ENCODE measurements around the gene SLC25A19.

SLC25A19 gene

DNA sequence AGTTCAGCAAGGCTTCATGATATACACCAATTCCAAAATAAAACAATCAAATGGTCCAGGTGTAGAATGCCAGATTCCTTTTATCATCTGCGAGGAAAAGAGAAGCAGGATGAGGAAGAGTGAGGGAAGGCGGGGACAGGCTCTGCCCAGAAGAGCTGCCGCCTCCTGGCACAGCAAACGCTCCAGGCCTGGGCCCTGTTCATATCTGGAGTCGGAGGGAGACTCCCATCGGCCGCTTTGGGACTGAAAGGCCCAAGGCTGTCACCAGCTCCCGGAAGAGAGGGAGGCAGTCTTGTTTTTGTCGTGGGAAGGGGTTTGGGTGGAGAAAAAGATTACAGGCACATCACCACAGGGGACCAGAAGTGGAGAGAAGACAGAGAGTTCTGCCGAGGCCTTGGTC lies 29.0 kb upstream of the SLC25A19 start:
- no peak for DNase-seq (ENCODE audit: low spot score)
- peak overlapping the region; percentile 31; the same call in 1 of the 2 replicates for H3K27ac ChIP-seq
- TF ChIP-seq, protein P1, sequence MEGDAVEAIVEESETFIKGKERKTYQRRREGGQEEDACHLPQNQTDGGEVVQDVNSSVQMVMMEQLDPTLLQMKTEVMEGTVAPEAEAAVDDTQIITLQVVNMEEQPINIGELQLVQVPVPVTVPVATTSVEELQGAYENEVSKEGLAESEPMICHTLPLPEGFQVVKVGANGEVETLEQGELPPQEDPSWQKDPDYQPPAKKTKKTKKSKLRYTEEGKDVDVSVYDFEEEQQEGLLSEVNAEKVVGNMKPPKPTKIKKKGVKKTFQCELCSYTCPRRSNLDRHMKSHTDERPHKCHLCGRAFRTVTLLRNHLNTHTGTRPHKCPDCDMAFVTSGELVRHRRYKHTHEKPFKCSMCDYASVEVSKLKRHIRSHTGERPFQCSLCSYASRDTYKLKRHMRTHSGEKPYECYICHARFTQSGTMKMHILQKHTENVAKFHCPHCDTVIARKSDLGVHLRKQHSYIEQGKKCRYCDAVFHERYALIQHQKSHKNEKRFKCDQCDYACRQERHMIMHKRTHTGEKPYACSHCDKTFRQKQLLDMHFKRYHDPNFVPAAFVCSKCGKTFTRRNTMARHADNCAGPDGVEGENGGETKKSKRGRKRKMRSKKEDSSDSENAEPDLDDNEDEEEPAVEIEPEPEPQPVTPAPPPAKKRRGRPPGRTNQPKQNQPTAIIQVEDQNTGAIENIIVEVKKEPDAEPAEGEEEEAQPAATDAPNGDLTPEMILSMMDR (conservative IDR thresholded peaks at IDR 0.05; ENCODE audit: low read depth) = no peak
- CTCF ChIA-PET = no interaction called here
- POLR2A ChIA-PET (ENCODE audit: low non-redundant PET) = no interaction called here

DNA sequence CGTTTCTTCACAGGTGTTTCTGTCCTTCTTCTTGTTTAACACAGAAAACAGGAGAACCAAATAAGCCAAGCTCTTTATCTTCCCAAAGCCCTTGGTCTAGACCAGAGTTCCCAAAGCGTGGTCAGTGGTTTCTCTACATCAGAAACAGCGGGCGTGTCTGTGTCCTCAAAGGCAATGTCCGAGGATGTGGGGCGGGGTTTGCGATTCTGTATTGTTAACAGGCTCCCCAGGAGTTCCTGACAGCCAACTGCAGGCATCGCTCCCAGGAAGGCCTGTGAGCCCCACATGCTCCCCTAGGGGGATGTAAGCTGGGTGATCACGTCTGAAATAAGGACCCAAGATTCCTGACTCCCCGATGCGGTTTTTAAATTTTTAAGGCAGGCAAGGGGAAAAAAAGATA lies 28.4 kb upstream of the SLC25A19 start:
- TF ChIP-seq, protein P1 (conservative IDR thresholded peaks at IDR 0.05; ENCODE audit: low read depth) = no peak
- no peak overlapping the region for H3K27ac ChIP-seq
- CTCF ChIA-PET = no interaction called here
- POLR2A ChIA-PET (ENCODE audit: low non-redundant PET) = no interaction called here
- no peak for DNase-seq (ENCODE audit: low spot score)

DNA sequence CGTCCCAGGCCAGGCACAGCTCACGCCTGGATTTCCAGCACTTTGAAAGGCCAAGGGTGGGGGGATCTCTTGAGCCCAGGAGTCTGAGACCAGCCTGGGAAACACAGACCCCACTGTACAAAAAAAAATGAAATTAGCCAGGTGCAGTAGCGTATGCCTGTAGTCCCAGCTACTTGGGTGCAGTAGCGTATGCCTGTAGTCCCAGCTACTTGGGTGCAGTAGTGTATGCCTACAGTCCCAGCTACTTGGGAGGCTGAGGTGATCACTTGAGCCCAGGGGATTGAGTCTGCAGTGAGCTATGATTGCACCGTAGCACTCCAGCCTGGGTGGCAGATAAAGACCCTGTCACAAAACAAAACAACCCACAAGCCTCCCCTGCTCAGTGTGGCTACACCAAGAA lies 27.0 kb upstream of the SLC25A19 start:
- CTCF ChIA-PET = interaction anchor here (0.6 kb wide), 1 partner anchor 518 kb away, joined by 3 read pairs; no protein-coding TSS in a partner anchor
- DNase-seq (ENCODE audit: low spot score) = no peak
- TF ChIP-seq, protein P1 (conservative IDR thresholded peaks at IDR 0.05; ENCODE audit: low read depth) = no peak
- POLR2A ChIA-PET (ENCODE audit: low non-redundant PET) = no interaction called here
- peak overlapping the region; percentile 38 for H3K27ac ChIP-seq

DNA sequence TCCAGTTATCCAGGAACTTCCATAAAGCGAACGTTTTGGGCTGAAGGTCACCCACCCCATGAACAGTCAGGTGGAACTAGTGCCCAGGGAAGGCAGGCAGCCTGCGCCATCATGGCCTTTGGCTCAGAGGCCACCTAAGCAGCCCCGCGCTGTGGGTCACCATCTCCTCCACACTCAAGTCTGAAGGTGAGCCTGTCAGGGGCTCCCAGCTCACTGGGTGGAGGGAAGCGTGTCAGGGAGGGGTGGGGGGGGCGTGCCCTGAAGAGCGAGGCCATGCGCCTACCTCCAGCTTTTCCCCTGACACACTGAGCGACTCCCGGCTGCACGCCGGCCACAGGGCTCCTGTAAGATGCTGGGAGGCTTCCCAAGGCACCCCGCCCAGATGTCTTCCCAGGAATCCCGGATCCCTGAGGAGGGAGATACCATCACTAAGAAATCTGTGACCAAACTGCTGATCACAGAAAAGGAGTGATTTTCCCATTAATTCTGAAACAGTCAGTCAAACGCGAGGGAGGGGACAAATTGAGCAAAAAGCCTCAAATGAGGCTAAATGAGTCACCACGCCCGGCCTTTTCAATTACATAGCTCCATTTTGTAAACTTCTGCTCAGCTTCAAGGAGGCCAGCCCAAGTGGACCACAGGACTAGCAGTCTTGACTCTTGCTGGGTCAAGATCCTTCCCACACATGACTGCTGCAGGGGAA lies 26.5 kb upstream of the SLC25A19 start:
- DNase-seq (ENCODE audit: low spot score) = no peak
- POLR2A ChIA-PET (ENCODE audit: low non-redundant PET) = no interaction called here

DNA sequence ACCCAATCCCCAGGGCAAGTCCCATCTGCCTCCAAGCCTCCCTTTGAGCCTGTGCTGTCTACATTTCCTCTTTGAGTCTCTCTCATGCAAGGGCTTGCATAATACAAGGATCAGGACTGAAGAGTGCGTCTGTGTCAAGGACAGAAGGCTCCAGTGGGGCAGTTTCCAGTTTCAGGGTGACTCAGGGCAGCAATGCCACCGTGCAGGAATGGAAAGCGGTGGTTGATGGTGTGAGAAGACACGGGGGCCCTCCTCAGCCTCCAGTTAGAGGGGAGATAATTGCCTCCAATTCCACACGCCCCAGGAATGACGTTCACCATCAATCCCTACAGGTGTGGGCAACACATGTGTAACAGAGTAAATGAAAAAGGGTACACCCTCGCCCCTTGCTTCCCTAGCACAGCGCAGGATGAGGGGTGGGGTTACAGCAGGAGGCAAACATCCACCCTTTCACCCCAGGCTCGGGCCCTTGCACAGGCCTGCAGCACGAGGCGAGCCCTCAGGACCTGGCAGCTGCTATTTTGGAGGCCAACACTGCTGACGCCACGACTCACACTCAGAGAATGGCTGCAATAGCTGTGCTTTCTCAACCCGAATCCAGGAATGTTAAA lies 24.8 kb upstream of the SLC25A19 start:
- TF ChIP-seq, protein P1 (conservative IDR thresholded peaks at IDR 0.05; ENCODE audit: low read depth) = no peak
- ChIA-PET CTCF (interaction anchor here (0.6 kb wide), 2 partner anchors 26 to 863 kb away, joined by 3 to 4 read pairs; no protein-coding TSS in a partner anchor), POLR2A (ENCODE audit: low non-redundant PET) (no interaction called here)
- peak overlapping the region; percentile 52 for H3K27ac ChIP-seq
- no peak for DNase-seq (ENCODE audit: low spot score)

More for the DNA sequence above, 26.5 kb upstream of the SLC25A19 start:
- peak overlapping the region; percentile 38 for H3K27ac ChIP-seq
- TF ChIP-seq, protein P1 (conservative IDR thresholded peaks at IDR 0.05; ENCODE audit: low read depth) = no peak
- CTCF ChIA-PET = interaction anchor here (0.6 kb wide), 1 partner anchor 15 kb away, joined by 6 read pairs; no protein-coding TSS in a partner anchor

DNA sequence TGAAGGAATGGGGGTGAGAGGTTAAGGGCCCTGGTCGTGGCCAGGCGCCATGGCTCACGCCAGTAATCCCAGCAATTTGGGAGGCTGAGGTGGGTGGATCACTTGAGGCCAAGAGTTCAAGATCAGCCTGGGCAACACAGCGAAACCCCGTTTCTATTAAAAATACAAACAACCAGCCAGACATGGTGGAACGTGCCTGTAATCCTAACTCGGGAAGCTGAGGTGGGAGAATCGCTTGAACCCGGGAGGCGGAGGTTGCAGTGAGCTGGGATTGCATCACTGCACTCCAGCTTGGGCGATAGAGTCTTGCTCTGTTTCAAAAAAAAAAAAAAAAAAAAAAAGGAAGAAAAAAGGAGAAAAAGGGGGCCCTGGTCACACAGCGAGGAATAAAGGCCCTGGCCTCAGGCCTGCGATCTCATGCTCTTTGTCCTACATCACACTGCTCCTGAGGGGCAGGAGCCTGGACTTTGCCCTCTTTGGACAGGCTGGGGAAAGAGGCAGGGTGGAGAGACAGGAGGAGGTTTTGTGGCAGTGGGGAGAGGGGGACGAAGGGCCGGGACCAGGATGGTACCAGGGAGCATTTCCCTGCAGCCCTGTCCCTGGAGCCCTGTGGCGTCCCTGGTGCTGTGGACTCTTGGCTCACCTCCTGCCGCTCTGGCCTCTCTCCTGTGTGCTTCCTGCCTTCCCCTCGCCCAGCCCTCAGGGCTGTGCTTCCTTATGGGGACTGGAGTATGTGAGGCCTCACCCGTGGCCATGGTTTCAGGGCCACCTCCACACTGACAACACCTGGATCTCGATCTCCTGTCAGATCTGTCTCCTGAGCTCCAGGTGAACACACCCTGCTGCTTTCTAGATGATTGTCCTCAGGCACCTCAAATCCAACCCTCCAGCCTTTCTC lies 19.7 kb upstream of the SLC25A19 start:
- H3K27ac ChIP-seq = peak overlapping the region; percentile 1; the same call in 1 of the 2 replicates
- CTCF ChIA-PET = interaction anchor here (0.6 to 0.9 kb wide), 2 partner anchors 147 to 873 kb away, joined by 3 to 5 read pairs; partner anchors contain the start of gene TMEM94
- POLR2A ChIA-PET (ENCODE audit: low non-redundant PET) = interaction anchor here (0.6 kb wide), 1 partner anchor 41 kb away, joined by 4 read pairs; no protein-coding TSS in a partner anchor
- DNase-seq (ENCODE audit: low spot score) = no peak
- TF ChIP-seq, protein P1 (conservative IDR thresholded peaks at IDR 0.05; ENCODE audit: low read depth) = no peak

All from RWPE1 (cell line).